ENCODE data around the gene PIGR.

PIGR gene

DNA sequence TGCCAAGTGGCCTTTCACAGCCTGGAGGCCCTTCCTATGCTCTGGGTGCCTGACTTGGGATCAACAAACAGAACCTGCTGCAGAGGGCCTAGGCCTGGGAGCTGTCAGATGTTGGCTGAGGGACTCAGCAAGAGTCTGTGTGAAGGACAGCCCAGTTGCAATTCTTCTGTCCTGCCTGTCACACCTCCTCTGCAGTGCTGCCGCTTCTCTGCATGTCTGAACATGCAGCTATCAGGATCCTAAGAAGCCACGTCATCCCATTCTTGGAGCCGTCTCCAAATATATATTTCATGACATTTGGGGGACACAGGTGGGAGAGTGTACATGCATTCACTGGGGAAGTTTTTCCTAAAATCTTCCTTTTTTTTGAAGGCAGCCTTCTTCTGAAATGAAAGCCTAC, 15.4 kb upstream of the PIGR start:
- in situ Hi-C loops (cut with MboI; ENCODE audit: low sequenced_read_pairs), result no loop called here

DNA sequence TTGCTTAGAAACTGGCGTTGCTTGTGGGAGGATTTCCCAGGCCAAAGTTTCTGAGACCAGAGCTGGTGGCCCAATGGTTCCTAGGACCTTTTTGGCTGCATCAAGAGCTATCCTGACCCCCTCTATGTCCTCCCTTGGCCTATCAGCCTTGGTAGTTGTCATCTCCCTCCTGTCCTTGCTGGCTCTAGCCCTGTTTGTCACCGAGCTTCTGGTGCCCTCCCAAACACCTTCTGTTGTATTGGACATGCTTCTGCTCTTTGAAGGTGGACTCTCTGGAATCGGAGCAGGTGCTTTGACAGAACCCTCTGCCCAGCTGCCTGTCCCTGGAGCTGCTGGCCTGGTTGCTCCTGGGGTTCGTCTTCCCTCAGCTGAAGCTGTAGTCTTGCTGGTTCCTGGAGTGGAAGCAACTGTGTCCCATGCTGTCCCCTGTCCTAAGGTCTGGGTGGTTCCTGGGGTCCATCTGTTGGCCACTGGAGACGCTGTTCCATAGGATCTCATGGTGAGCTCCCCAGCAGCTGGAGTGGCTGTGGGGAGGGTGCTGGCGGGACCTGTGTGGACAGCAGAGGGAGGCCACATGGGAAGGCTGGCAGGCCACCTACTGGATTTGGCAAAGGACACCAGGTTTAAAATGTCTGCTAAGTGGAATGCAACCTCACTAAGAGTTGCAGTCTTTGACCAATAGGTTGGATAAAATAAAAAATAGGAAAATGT, 14.6 kb upstream of the PIGR start:
- in situ Hi-C loops (cut with MboI; ENCODE audit: low sequenced_read_pairs), result no loop called here

DNA sequence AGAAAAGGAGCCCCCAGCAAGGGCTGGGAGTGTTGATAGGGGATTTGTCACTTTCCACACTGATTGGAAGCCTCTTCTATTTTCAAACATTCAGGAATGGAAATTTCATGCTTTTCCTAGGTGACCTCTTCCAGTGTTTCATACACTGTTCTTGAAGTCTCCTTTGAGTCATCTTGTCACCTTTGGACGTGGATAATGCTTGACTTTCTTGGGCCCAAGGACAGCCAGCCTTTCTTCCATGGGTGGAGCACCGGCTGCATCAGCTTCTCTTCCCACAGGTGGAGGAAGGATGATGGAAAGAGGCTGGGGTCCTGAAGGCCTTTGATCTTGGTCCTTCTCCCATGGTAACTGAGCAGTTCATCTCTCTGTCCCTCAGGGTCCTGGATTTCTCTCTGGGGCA, 11.9 kb upstream of the PIGR start:
- in situ Hi-C loops (cut with MboI; ENCODE audit: low sequenced_read_pairs), result no loop called here

DNA sequence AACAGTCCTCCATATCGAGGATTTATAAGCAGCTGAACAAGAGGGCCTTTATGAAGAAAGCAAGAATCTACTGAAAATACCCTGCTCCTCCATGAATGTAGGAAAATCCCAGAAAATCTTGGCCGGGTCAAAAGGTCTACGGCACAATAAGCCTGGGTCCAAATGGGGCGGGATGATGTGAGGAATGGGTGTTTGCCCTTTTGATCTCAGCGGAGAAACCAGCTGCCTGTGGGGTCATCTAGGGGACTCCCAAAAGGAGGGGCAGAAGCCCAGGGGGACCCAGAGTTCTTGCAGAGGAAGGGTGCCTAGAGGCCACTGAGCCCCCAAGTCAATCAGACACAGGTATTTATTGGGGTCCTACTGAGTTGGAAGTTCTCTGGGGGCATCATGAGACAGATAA, 11.4 kb upstream of the PIGR start:
- in situ Hi-C loops (cut with MboI; ENCODE audit: low sequenced_read_pairs), result no loop called here

DNA sequence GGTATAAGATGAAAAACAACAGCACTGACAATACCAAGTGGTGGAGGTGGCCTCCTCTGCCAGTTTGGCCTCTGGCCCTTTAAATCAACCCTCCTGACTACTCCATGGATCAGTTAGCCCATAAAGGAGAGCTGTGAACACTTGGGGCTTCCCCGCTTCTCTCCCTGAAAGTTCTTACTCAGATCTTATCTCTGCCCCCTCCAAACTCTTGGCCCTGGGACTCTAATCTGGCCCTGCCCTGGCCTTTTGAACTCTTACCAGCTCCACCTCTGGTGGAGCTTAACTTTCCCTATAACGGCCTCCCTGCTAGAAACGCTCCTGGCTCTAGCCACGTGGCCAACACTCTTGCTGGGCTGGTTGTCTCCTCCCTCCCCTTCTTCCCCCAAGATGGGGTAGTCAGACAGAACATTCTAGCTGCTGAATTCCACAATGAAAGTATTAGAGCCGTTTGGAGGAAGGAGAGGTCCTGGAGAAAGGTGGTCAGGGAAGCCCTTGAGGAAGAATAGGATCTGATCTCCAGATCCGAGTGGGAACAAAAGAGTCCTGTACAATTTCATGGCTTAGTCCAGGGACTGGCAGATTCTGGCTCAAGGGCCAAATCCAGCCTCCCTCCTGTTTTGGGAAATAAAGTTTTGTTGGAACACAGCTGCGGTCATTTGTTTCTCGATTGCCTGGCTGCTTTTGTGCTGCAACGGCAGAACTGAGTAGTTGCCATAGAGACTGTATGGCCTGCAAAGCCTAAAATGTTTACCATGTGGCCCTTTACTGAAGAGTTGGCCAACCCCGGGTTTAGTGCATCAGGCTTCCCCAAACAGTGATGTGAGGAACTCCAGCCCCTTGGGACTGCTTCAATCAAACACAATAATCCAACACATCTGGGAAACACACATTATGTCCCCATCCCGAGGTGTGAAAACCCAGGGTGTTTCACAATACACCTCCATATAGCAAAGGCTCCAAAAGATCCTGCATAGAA, 9.5 kb upstream of the PIGR start:
- in situ Hi-C loops (cut with MboI; ENCODE audit: low sequenced_read_pairs), result no loop called here

DNA sequence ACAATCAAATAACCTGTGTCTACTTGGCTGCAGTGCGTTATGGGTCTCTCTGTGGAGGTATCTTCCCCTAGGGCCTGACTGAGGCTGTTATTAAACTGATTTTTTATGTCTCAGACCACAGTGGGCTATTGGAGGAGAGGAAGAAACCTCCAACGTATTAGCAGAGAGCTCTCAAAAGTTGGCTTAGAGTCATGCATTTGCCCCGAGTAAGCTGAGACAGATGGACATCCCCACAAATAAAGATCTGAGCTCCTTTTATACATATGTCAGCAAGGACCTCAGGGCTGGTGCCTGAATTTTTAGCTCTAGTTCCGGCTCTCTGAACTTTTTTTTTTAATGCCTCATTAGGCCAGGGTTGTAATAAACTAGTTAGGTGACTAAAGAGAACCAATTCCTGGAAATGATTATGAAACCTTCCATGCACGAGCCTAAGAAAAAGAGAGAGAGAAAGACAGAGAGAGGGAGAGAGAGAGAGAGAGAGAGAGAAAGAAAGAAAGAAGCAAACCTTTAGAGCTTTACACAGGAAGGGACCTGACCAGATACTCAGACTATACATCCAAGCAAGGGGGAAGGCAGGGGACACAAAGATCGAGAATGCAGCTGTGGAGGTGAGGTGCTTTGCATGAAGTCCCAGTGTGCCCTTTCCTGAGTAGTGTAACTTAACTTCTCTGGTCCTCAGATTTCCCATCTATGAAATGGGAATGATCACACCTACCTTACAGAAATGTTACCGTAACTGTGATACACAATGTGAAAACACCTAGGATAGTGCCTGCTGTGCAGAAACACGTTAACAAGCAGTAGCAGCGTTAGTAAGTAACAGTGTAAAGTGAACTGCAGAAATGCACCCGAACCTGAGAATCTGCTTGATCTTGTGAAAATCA, 8.4 kb upstream of the PIGR start:
- in situ Hi-C loops (cut with MboI; ENCODE audit: low sequenced_read_pairs), result no loop called here

DNA sequence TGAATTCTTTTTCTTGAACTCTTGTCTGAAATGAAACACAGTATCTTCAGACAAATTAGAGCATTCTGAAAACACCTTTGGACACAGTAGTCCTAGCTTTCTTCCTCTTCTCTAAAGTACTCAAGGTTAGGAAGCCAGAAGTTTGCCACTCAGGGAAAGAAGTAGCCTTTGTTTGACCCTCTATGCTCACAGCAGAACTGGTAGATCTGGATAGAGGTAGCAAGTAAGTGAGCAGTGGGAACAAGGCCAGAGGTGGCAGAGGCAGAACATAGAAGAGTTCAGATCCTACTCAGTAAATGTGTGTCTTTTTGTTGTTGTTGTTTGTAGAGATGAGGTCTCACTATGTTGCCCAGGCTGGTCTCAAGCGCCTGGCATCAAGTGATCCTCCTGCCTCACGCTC, 7.4 kb upstream of the PIGR start:
- in situ Hi-C loops (cut with MboI; ENCODE audit: low sequenced_read_pairs), result no loop called here

DNA sequence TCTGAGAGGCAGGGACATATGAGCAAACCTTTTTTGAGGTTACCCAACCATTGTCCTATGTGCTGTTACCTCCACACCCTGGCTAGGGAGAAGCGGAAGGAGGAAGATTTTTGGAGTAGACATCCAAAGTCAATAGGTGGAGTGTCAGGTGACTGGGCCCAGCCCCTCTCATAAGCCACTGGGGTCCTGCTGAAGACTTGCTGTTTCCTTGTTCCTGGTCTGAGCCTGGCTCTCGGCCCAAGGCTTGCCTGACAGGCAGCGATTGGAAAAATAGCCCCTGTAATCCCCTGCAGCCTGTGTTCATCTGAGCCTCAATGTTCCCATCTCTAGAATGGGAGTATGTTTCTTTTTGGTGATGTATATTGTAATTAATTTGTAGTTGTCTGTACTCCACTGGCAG, 6.9 kb upstream of the PIGR start:
- in situ Hi-C loops (cut with MboI; ENCODE audit: low sequenced_read_pairs), result no loop called here

DNA sequence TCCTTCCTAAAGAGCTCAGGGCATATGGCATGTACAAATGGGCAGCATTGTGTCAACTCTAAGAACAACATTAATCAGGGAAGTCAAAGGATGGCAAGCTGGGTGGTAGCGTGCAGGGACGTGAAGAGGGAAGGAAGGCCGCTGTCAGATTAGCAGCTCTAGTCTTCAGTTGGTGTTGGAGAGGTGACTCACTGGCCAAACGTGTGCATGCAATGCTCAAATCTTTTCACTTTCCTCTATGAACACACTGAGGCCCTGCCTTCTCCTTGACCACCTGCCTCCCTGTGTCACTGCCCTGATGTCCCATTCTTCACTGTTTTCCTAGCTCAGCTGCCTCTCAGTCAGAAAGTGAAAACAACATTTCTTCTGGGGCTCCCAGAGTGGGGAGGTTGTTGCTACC, 5.9 kb upstream of the PIGR start:
- in situ Hi-C loops (cut with MboI; ENCODE audit: low sequenced_read_pairs), result no loop called here

DNA sequence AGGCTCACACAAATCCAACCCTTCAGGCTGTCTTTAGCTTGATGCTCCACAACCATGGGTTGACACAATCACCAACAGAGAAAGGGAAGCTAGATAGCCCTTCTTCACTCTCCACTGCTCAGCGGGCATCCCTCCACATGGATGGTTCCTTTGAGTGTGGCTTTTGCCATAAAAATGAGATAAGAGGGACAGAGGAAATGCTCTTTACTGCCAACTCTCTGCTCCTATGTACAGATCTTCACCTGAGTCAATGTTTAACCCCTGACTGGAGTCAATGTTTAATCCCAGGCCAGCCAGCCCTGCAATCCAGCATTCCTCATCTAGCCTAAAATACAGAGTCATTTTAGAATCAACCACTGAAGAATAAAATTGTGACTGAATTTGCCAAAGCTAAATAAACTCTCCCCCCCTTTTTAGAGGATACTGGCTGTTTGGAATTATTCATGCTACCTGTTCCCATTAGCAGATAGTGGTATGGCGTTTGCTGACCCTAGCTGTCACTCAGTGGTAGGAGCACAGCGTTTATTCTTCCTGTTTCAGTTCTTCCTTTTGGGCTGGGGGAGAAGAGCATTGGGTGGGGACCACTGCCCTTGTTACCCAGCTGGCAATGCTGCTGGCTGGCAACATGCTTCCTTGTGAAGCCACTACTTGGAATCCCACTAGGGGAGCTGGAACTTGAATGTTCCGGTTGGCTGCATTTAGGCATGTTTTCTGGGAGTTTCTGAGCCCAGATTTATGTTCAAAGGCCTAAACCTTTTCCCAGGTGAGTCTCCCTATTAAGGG, 5.2 kb upstream of the PIGR start:
- in situ Hi-C loops (cut with MboI; ENCODE audit: low sequenced_read_pairs), result no loop called here

DNA sequence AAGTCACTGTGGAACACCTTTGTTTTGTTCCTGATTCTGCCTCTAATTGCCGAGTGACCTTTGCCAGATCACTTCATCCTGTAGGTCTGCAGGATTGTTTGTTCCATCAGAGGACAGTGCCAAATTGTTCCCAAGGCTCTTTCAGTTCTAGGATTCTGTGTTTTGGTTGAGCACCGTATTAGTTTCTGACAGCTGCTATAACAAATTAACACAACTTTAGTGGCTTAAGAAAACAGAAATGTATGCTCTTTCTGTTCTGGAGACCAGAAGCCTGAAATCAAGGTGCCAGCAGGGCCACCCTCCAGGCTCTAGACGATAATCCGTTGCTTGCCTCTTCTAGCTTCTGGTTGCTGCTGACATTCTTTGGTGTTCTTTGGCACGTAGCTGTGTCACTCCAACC, 3.4 kb upstream of the PIGR start:
- in situ Hi-C loops (cut with MboI; ENCODE audit: low sequenced_read_pairs), result no loop called here

DNA sequence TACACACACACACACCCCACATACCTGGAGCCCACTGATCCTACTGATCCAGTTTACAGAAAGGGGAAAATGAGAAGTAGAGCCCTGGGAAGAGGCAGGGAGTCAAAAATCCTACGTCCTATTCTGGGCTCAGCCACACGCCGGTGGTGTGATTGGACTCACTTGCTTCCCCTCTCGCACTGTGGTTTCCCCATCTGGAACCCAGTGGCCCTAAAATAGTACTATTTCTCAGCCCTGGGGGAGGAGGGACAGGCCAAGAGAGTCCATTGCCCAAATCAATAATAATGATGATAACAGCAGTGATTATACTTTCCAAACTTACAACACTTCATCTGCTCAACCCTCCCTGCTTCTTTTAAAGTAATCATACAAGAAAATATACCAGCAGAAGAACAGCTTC, 2.9 kb upstream of the PIGR start:
- in situ Hi-C loops (cut with MboI; ENCODE audit: low sequenced_read_pairs), result no loop called here

DNA sequence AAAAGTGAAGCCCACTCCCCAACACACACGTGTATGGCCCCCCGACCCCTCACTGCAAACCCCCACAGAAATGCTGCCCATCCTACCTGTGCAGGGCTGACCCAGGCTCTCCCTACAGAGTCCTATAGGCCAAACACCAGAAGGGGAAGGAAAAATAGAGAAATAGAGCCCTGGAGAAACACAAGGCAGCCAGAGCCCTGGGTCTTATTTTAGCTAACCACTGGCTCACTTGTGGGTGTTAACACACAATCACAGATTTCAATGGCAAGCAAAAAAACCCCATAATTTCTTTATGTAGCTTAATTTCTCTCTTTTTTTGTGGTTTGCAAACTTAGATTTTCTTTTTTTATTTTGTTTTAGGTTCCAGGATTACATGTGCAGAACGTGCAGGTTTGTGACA, 989 bp upstream of the PIGR start:
- in situ Hi-C loops (cut with MboI; ENCODE audit: low sequenced_read_pairs), result no loop called here

DNA sequence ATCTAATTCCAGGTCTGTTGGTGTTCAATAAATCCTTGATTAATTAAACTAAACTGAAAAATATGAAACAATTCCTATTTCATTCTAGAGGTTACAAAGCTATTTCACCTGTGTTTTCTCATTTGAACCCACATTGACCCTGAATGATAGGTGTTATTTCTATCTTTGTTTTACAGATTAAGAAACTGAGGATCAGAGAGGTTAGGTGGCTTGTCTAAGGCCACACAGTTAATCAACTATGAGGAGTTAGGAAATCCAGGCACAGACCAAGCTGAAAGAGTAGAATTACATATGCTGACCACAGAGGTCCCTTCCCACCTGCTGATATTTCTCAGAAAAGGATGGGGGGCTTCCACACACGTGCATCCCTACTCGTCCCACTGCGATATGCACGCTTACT, 487 bp downstream of the PIGR start:
- in situ Hi-C loops (cut with MboI; ENCODE audit: low sequenced_read_pairs), result no loop called here

DNA sequence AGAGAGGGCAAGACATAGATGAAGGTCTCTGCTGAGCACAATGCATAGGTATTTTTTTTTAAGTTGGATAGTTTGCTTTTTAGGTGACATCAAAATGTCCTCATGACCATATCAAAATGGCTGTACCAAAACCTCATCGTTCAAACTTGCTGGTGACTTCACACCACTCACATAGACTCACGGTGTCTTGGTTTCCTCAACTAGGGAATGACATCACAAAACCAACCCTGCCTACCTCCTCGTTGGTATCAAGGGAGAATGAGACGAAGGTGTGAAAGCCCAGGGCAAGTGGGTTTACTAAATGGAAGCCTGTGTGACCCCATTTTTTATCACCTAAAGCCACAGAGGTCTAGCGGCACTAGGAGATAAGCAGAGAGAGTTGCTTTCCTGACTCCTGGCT, 1.6 kb downstream of the PIGR start:
- in situ Hi-C loops (cut with MboI; ENCODE audit: low sequenced_read_pairs), result no loop called here

DNA sequence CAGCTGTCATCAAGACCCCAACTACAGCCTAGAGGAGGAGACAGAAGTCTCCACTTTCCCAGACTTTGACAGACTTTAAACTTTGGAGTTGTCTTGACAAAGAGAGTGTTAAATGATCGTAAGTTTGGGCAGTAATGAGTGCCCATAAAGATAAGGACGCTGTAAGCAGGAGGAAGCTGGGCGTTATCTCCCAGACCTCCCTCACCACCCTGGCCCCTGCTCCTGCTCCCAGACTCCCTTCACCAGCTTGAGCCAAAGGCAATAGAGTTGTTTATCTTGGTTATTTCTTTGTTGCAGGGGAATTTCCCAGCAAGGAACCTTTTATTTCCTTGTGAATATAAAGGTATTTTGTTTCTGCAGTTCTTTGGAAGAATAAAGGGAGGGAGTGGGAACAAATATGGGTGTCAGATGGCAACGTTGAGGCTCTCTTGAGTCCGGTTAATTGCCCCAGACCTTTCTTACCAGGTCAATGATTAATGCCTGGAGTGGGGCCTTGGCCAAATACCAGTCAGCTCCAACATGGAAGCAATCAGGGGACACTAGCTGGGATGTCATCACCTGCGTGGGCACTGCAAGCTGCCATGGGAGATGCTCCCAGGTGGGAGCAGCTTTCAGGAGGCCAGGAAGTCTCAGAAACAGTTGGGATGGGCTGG, 4.4 kb downstream of the PIGR start:
- in situ Hi-C loops (cut with MboI; ENCODE audit: low sequenced_read_pairs), result no loop called here

DNA sequence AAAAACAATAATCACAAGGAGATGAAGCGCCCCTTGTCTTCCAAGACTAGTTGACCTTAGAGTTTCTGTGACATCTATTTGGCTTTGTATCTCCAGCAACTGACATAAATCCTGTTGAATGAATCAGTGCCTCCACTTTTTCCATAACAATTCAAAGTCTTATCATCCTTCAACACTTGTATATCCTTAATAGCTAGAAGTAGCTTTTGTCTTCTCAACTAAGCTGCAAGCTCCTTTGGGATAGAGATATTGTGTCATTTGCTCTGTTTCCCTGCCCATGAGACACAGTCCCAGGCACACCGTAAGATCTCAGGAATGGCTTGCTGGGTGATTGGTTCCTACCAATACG, 5.7 kb downstream of the PIGR start:
- in situ Hi-C loops (cut with MboI; ENCODE audit: low sequenced_read_pairs), result no loop called here

DNA sequence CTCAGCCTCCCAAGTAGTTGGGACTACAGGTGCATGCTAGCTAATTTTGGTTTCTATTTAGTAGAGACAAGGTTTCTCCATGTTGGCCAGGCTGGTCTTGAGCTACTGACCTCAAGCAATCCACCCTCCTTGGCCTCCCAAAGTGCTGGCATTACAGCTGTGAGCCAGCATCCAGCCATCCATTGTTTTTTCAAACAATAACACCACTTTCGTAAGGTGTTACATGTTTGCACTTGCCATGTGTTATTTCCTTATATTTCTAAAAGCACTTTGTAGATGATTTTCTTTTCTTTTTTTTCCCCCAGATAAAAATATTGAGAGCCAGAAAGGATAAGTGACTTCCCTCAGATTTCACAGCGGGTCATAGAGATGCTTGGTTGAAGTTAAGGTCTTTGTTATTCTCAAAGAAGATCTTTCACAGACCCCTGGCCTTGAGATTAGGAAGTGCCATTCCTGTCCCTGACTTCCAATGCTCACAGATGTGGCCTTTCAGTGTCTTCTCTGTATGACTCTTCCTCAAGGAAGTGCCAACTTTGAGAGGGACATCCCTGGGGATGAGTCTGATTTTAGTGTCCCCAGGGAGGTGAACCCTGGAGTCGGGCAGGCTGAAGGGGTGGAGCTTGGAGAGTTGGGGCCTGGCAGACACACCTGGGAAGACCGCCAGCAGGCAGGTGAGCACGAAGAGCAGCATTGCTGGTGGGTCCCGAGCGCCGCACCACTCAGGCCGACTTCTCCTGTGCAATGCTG, 6.3 kb downstream of the PIGR start:
- in situ Hi-C loops (cut with MboI; ENCODE audit: low sequenced_read_pairs), result no loop called here

DNA sequence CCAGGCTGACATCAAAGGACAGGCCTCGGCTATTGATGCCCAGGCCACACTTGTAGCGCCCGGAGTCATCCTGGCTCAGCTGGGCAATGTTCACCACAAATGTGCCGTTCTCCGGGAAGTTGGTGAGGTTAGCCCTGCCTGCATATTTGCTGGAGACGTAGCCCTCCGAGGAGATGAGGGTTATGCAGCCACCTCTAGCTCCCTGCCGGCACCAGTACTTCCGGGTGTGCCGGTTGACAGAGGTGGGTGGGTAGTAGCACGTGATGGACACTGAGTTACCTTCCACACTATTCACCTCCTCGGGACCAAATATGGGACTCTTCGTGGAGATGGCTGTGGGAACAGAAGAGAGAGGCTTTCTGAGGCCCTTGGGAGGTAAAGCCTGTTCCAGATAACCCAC, 7.1 kb downstream of the PIGR start:
- in situ Hi-C loops (cut with MboI; ENCODE audit: low sequenced_read_pairs), result no loop called here

Measured in hTERT RPE-1 (cell line).